GM13976 (cell line): Measurements from ENCODE around the gene SOX5.

ENCODE experiments used
- DNase-seq: peaks from one replicate; pipeline ENCODE4 v3.0.0; 2012; ENCODE audit warnings: low spot score
- in situ Hi-C: fragments of 300-500 bp; cut with MboI; formaldehyde crosslinking; loops from one replicate; pipeline ENCODE4 v1.12.0; 2022; ENCODE audit warnings: low sequenced_read_pairs, mixed read lengths, inconsistent platforms; ENCODE audit not compliant: unreplicated experiment
- TF ChIP-seq, protein P1 (sequence below): IDR thresholded peaks from 2 replicates; pipeline ENCODE4 v1.5.1; 2012; ENCODE audit warnings: borderline replicate concordance, mild to moderate bottlenecking; ENCODE audit not compliant: insufficient read depth; ENCODE audit errors: extremely low read depth, missing control alignments, control extremely low read depth

The SOX5 gene

DNA sequence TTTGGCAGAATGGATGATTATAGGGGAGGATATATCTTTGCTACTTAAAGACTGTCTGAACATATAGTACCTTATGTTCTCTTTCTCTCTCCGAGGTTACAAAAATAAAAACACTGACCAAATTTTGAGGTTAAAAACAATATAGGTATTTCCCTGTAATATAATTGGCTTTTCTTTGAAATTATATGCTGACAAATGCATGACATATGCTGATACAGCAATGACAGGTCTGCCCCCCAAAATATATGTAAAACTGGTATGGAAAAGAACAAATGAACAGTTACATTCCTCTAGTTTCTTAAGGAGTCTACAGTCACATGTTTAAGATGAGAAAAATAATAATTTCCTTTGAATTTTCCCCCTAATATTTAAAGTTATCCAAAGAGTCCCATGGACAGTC, 405.7 kb downstream of the SOX5 start:
- TF ChIP-seq, protein P1, sequence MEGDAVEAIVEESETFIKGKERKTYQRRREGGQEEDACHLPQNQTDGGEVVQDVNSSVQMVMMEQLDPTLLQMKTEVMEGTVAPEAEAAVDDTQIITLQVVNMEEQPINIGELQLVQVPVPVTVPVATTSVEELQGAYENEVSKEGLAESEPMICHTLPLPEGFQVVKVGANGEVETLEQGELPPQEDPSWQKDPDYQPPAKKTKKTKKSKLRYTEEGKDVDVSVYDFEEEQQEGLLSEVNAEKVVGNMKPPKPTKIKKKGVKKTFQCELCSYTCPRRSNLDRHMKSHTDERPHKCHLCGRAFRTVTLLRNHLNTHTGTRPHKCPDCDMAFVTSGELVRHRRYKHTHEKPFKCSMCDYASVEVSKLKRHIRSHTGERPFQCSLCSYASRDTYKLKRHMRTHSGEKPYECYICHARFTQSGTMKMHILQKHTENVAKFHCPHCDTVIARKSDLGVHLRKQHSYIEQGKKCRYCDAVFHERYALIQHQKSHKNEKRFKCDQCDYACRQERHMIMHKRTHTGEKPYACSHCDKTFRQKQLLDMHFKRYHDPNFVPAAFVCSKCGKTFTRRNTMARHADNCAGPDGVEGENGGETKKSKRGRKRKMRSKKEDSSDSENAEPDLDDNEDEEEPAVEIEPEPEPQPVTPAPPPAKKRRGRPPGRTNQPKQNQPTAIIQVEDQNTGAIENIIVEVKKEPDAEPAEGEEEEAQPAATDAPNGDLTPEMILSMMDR = no peak
- DNase-seq = no peak
- in situ Hi-C loops = no loop called here

DNA sequence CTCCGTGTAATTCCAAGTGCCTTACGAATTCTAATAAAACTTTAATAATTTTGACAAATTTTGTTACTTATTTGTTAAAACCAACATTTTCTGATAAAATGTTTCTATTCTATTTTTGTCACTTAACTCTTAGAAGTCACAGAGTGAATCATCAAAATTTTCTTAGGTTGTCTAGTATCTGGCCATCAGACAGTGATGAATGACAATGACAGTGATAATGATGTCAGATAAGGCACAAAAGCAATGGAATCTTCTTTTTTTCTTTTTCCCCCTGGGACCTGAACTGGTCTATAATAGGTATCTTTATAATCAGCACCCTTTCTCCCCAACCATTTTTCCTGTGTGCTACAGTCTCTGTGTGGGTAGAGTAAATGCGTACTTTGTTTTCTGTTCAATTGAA, 407.3 kb downstream of the SOX5 start:
- in situ Hi-C loops = no loop called here
- TF ChIP-seq, protein P1 = no peak
- DNase-seq = no peak

DNA sequence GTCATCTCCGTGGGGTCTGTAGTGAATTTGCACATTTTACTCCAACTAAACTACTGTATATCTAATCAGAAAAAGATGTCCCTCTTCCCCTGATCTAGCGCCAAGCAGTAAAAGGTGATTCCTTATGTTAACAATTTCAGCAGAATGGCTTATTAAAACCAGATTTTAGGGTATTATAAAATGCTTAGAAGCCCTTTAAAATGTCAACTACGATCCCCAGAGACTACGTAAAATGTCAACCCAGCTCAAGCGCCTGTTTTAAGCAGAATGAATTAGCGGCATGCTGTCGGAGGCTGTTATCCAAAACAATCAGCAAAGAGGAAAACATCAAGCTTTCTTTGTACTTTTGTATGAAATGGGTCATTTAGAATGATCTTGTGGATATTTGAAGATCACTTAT, 408.9 kb downstream of the SOX5 start:
- in situ Hi-C loops = no loop called here
- TF ChIP-seq, protein P1 = no peak
- DNase-seq = no peak

DNA sequence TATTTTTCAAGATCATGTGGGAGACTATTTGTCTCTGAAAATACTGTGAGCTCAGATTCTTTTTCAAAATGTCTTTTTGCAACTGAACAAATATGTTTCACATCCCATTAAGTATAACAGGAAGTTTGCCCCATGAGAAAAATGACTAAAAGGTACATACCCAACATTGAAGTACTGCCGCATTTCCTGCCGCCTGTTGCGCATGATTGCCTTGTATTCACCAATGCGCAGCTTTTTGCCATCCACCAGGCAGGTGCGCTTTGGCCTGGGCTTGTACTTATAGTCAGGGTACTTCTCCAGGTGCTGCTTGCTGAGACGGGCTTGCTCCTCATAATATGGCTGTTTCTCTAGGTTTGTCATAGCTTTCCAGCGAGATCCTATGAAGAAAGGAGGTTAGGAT, 413.2 kb downstream of the SOX5 start:
- TF ChIP-seq, protein P1 = no peak
- in situ Hi-C loops = no loop called here
- DNase-seq = no peak

DNA sequence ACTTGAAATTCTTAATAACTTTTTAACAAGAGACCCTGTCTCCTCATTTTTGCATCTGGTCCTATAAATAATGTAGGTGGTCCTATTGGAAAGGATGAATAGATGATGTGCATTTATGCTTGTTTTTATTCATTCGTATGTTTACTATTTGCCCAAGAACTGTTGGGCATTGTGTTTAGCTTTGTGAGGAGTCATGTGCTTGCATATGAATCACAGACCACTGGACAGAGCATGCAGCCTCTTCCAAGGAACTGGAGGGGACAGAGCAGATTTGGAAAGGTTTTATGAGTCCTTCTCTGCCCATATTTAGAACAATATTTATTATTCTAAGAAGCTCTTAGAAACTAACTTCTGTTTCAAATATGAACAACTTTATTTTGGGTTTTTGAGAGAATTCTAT, 414.0 kb downstream of the SOX5 start:
- TF ChIP-seq, protein P1 = no peak
- DNase-seq = no peak
- in situ Hi-C loops = no loop called here

DNA sequence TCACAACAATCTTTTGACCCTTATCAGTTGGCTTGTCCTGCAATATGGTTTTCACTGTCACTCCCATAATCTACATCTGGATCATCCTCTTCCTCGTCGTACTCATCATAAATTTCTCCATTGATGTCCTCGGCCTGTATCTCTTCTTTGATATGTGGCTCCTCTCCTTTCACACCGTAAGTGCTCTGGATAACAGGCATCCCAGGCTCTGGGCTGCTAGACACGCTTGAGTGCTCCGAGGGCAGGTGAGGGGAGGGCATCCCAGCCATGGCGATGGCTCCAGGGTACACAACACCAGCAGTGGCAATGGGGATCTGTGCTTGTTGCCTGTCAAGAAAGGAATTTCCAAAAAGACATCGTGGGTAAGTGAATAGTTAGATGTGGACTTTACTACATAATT, 415.3 kb downstream of the SOX5 start:
- TF ChIP-seq, protein P1 = no peak
- in situ Hi-C loops = no loop called here
- DNase-seq = no peak

DNA sequence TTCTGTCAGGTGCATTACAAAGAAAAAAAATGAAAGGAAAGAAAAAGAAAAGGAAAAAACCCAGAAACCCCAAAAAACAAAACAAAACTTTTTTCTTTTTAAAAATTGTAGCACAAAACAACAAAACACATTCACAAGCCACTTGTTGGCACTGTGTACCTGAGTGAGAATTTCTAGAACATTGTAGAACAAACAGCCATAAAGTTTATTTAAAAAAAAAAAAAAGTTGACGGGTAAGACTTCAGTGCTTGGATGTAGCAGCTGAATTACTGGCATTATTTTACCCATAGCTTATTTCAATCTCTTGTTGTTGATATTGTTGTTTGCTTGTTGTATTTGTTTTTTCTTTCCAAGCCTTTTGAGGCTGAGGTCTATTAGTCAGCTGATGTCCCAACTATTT, 415.8 kb downstream of the SOX5 start:
- in situ Hi-C loops = no loop called here
- TF ChIP-seq, protein P1 = no peak
- no peak for DNase-seq
